8988T (cell line): ENCODE measurements around the gene FEV.
A peak's percentile ranks its signal among the peaks of the same experiment; 100 is the strongest.
"Not testable (repeated sequence)": the region's sequence is repeated elsewhere in the genome, so short reads cannot be mapped to it uniquely, and the experiment has no call there.

Experiments
- DNase-seq: peaks from one replicate; pipeline ENCODE4 v3.0.0; 2011

FEV gene

DNA sequence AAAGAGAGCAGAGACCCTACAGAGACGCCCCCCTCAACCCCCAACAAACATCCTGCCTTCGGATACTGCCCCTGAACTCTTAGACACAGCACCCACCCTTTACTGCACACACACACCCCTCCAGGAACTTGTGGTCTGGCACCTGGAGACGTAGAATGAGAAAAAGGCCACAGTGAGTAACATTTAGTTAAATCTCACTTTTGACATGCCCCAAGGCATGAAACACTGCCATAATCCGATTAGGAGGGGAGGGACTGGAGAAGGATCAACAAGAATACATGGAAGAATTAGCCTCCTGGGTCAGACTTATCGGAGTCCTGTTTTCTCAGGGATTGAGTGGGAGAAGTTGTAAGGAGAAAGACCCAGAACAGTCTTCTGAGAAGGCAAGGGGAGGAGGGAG is 21.4 kb downstream of the FEV start:
- no peak for DNase-seq

DNA sequence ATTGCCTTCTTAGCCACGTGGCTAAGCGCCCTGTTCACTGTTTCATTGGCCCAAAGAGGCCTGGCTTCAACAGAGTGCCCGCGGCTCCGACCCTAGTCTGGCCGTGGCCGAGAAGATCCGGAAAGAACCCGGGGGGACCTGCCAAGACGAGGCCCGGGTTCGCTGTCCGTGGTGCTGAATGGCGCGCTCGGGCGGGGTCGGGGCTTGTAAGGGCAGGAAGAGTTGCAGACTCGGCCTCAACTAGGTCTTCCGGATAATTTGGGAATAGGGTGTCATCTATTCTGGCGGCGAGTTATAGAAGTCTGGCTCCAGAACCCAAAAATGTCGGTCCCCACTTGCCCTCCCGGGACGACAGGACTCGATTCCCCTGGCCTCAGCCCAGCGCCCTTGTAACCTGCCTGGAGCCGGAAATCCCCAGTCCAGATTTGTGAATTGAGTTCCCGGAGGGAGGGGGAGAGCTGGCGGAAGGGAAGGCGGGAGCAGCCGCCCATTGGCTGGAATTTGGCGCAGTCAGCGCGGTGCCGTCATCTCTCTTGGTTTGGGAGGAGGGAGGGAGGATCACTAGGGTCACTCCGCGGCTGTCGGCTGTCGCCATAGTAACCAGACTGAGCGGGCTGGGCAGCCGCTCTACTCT is 22.0 kb downstream of the FEV start:
- DNase-seq: peak; percentile 52

DNA sequence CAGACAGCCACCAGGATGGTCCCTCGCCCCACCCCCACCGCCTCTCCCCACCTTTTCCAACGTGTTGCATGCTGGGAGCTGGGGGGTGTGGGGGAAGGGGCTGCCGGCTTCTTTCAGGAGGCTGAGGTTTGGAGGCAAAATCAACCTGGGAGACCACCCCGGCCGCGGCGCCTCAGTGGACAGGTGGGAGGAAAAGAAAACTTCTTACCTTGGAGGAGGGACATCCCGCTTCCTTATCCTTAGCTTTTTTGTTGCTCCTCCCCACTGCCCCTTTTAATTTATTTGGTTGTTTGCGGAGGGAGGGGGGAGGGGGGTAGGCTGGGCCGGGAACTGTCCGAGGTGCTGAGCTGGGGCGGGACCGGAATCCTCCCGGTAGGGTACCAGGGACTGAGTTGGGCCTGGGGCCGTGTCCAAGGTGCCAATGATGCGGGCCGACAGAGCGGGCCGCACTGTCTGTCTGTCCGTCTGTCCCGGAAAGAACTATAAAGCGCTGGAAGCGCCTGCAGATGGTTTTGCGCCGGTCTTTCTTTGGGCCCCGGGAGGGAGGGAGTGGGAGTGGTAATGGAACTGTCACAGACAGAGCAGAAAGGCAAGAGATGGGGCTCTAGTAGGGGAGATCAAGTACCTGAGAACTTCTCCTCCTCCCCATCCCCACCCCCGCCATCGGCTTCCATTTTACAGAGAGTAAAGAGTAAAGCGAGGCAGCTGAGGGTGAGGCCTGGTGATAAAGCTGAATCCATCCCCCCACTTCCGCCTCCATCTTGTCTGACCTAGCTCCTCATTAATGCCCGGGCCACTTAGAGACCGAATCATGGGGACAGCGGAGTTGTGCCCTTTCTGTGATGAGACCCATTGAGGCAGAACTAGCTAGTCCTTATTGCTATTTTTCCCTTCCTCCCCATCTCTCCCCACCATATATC is 23.1 kb downstream of the FEV start:
- peak; percentile 46 for DNase-seq

DNA sequence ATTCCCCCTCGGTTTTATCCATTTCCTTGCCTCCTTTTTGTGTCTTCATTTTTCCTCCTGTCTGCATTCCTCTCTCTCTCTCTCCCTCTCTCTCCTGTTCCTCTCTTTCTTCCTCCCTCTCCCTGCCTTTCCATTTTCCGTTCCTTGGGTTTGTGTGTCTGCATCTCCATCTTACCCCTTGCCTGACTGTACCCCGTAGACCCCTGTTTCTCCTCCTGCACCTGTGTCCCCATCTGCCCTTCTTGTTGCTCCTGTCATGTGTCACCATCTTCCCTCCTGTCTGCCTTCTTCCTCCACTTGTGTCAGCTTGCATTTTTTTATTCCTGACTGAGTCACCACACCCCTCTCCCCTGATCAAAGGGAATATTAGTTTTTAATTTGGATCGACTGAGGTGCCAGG is 23.8 kb downstream of the FEV start:
- no peak for DNase-seq

DNA sequence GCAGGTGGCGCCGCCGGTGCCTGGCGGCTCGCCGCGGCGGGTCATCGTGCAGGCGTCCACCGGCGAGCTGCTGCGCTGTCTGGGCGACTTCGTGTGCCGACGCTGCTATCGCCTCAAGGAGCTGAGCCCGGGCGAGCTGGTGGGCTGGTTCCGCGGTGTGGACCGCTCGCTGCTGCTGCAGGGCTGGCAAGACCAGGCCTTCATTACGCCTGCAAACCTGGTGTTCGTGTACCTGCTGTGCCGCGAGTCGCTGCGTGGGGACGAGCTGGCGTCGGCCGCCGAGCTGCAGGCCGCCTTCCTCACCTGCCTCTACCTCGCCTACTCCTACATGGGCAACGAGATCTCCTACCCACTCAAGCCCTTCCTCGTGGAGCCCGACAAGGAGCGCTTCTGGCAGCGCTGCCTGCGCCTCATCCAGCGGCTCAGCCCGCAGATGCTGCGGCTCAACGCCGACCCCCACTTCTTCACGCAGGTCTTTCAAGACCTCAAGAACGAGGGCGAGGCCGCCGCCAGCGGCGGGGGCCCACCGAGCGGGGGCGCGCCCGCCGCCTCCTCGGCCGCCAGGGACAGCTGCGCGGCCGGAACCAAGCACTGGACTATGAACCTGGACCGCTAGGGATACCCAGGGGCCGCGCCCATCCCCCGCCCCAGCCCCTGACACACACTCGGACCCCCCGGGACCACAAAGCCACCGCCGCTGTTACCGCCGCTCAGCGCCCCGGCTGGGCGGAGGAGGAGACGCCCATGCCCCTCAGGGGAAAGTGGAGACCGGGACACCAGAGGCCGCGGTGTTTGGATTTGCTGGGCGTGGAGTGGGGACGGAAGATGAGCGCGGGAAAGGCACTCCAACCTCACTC is 24.4 kb downstream of the FEV start:
- DNase-seq: peak; percentile 56

DNA sequence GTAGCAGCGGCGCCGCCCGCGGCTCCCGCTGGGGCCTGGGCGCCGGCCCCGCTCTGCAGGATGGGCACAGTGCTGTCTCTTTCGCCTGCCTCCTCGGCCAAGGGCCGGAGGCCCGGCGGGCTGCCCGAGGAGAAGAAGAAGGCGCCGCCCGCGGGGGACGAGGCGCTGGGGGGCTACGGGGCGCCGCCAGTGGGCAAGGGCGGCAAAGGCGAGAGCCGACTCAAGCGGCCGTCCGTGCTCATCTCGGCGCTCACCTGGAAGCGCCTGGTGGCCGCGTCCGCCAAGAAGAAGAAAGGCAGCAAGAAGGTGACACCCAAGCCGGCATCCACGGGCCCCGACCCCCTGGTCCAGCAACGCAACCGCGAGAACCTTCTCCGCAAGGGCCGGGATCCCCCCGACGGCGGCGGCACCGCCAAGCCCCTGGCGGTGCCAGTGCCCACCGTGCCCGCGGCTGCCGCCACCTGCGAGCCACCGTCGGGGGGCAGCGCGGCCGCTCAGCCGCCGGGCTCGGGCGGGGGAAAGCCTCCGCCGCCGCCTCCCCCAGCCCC is 25.1 kb downstream of the FEV start:
- DNase-seq: no peak

- DNase-seq: peak; percentile 100
Observed at GRCh38 chr2:218959141-218959731, 25.7 kb downstream of the FEV start, which contains the start of gene CDK5R2. Gene CDK5R2 (plus strand): TSS chr2:218959666. CDS start chr2:218959821, 155 bp downstream.

GRCh38 chr2:218958276-218958675 is 26.7 kb downstream of the FEV start:
- no peak for DNase-seq

GRCh38 chr2:218957671-218958070 is 27.3 kb downstream of the FEV start:
- no peak for DNase-seq

GRCh38 chr2:218956039-218956438 is 28.9 kb downstream of the FEV start:
- no peak for DNase-seq

- DNase-seq: no peak
Observed at GRCh38 chr2:218954541-218955300, 30.3 kb downstream of the FEV start.

GRCh38 chr2:218953366-218953954 is 31.5 kb downstream of the FEV start:
- no peak for DNase-seq

GRCh38 chr2:218952160-218952559 is 32.8 kb downstream of the FEV start:
- no peak for DNase-seq

DNA sequence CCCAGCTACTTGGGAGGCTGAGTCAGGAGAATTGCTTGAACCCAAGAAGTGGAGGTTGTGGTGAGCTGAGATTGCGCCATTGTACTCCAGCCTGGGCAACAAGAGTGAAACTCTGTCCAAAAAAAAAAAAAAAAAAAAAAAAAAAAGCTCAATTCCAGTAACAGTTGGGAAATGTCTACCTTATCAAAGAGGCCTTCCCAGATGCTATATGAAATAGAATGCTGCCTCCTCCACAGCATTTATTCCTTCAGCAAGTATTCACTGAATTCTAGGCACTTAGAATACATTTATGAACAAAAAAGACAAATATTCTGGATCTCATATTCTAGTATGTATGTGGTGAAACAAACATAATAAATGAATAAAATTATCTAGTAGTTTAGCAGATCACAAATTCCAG is 38.4 kb downstream of the FEV start:
- no peak for DNase-seq

GRCh38 chr2:218944759-218945404 is 40.1 kb downstream of the FEV start:
- no peak for DNase-seq

GRCh38 chr2:218931751-218932150 is 53.2 kb downstream of the FEV start:
- not testable (repeated sequence) for DNase-seq
